ENCODE data around the gene SEZ6L2. TPM values are rescaled to one million over a fixed set of nuclear protein-coding genes. Genes with fewer than 3 reads are reported as not detected.

SEZ6L2 gene
- total and polyA plus RNA-seq, 2 of the 13 experiments (the other 11 are each of a cell fraction or from before 2014, with no cell fraction given) = 14.9 to 16.9 TPM

DNA sequence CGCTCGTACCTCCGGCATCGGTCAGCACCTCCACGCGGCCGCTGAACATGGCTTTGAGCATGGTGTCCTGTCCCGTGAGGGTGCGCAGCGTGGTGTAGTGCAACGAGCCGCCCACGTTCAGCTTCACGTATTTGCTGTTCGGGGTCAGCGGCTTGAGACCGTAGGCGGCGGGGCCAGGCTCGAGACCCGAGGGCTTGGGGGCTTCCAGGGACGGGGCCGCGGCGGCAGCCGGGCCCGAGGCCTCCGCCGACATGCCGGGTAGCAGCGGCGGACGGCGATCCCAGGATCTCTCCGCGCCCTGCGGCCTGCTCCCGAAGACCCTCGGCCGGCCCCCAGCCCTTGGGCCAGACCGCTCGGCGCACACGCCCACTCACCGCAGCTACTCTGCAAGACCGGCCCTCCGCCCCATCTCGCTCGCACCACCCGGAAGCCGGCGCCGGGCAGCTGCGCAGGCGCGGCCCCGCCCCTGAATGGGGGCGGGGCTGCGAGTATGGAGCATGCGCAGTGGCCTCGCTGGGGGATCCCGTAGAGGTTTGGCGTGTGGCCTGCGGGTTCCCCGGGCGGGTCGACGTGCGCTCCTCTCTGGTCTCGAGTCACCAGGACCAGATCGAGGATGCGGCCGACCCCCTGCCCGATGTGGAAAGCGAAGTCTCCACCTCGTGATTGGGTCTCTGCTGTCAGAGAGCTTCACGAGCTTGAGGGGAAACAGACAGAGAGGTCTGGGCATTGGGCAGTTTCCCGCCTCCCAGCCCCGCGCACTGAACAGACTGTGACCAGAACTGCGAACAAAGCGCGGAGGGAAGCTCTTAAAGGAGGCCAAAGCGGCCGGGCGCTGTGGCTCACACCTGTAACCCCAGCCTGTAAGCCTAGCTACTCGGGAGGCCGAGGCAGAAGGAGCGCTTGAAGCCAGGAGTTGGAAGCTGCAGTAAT, 26.7 kb upstream of the SEZ6L2 start, which contains the start of gene KCTD13 (continued):
- TF ChIP-seq, protein P1, sequence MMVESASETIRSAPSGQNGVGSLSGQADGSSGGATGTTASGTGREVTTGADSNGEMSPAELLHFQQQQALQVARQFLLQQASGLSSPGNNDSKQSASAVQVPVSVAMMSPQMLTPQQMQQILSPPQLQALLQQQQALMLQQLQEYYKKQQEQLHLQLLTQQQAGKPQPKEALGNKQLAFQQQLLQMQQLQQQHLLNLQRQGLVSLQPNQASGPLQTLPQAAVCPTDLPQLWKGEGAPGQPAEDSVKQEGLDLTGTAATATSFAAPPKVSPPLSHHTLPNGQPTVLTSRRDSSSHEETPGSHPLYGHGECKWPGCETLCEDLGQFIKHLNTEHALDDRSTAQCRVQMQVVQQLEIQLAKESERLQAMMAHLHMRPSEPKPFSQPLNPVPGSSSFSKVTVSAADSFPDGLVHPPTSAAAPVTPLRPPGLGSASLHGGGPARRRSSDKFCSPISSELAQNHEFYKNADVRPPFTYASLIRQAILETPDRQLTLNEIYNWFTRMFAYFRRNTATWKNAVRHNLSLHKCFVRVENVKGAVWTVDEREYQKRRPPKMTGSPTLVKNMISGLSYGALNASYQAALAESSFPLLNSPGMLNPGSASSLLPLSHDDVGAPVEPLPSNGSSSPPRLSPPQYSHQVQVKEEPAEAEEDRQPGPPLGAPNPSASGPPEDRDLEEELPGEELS (CRISPR knock-in tag; IDR thresholded peaks at IDR 0.05) = no peak; the same call in 1 of the 2 replicates
- TF ChIP-seq HNF4A (CRISPR knock-in tag; IDR thresholded peaks at IDR 0.05) (0 out of 2 replicates have a peak, but pooled peaks have one; percentile 19), SMAD3 (CRISPR knock-in tag; IDR thresholded peaks at IDR 0.05) (peak; percentile 82), SP2 (CRISPR knock-in tag; IDR thresholded peaks at IDR 0.05) (peak; percentile 12), ZMYM3 (CRISPR knock-in tag; IDR thresholded peaks at IDR 0.05) (peak; percentile 39; the same call in 1 of the 2 replicates), IKZF1 (IDR thresholded peaks at IDR 0.05) (no peak), ZNF703 (CRISPR knock-in tag; IDR thresholded peaks at IDR 0.05; ENCODE audit: borderline replicate concordance) (peak; percentile 64; the same call in 1 of the 2 replicates), AGO2 (optimal IDR thresholded peaks at IDR 0.05; ENCODE audit: low read depth, low read length) (peak; percentile 15), RFXAP (CRISPR knock-in tag; IDR thresholded peaks at IDR 0.05; ENCODE audit: borderline replicate concordance) (peak; percentile 88), ZNF160 (CRISPR knock-in tag; IDR thresholded peaks at IDR 0.05) (no peak; the same call in 1 of the 2 replicates), IRF2 (CRISPR knock-in tag; IDR thresholded peaks at IDR 0.05) (peak; percentile 15; the same call in 1 of the 2 replicates), JARID2 (CRISPR knock-in tag; IDR thresholded peaks at IDR 0.05; ENCODE audit: insufficient replicate concordance) (no peak), SAFB2 (CRISPR knock-in tag; IDR thresholded peaks at IDR 0.05; ENCODE audit: borderline replicate concordance, low read depth) (peak; percentile 88), KAT7 (CRISPR knock-in tag; IDR thresholded peaks at IDR 0.05; ENCODE audit: borderline replicate concordance) (peak; percentile 93), PRMT3 (CRISPR knock-in tag; IDR thresholded peaks at IDR 0.05; ENCODE audit: borderline replicate concordance, low read depth) (no peak), NCOA1 (CRISPR knock-in tag; IDR thresholded peaks at IDR 0.05) (no peak)
- TF ChIP-seq, protein P2, sequence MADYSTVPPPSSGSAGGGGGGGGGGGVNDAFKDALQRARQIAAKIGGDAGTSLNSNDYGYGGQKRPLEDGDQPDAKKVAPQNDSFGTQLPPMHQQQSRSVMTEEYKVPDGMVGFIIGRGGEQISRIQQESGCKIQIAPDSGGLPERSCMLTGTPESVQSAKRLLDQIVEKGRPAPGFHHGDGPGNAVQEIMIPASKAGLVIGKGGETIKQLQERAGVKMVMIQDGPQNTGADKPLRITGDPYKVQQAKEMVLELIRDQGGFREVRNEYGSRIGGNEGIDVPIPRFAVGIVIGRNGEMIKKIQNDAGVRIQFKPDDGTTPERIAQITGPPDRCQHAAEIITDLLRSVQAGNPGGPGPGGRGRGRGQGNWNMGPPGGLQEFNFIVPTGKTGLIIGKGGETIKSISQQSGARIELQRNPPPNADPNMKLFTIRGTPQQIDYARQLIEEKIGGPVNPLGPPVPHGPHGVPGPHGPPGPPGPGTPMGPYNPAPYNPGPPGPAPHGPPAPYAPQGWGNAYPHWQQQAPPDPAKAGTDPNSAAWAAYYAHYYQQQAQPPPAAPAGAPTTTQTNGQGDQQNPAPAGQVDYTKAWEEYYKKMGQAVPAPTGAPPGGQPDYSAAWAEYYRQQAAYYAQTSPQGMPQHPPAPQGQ (CRISPR knock-in tag; IDR thresholded peaks at IDR 0.05; ENCODE audit: borderline replicate concordance) = peak; percentile 17; the same call in 1 of the 2 replicates
- TF ChIP-seq, protein P3, sequence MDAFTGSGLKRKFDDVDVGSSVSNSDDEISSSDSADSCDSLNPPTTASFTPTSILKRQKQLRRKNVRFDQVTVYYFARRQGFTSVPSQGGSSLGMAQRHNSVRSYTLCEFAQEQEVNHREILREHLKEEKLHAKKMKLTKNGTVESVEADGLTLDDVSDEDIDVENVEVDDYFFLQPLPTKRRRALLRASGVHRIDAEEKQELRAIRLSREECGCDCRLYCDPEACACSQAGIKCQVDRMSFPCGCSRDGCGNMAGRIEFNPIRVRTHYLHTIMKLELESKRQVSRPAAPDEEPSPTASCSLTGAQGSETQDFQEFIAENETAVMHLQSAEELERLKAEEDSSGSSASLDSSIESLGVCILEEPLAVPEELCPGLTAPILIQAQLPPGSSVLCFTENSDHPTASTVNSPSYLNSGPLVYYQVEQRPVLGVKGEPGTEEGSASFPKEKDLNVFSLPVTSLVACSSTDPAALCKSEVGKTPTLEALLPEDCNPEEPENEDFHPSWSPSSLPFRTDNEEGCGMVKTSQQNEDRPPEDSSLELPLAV (CRISPR knock-in tag; conservative IDR thresholded peaks at IDR 0.05; ENCODE audit: low read depth) = no peak
- TF ChIP-seq, protein P4, sequence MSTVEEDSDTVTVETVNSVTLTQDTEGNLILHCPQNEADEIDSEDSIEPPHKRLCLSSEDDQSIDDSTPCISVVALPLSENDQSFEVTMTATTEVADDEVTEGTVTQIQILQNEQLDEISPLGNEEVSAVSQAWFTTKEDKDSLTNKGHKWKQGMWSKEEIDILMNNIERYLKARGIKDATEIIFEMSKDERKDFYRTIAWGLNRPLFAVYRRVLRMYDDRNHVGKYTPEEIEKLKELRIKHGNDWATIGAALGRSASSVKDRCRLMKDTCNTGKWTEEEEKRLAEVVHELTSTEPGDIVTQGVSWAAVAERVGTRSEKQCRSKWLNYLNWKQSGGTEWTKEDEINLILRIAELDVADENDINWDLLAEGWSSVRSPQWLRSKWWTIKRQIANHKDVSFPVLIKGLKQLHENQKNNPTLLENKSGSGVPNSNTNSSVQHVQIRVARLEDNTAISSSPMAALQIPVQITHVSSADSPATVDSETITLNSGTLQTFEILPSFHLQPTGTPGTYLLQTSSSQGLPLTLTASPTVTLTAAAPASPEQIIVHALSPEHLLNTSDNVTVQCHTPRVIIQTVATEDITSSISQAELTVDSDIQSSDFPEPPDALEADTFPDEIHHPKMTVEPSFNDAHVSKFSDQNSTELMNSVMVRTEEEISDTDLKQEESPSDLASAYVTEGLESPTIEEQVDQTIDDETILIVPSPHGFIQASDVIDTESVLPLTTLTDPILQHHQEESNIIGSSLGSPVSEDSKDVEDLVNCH (CRISPR knock-in tag; IDR thresholded peaks at IDR 0.05) = no peak

All from HepG2 (cell line).